Mesenteric fat pad (tissue), 1 donor: ENCODE data around the gene SORL1. TPM values are rescaled to one million over a fixed set of nuclear protein-coding genes. Genes with fewer than 3 reads are reported as not detected.

Experiments used
- DNase-seq: peaks from one replicate; pipeline ENCODE4 v3.0.0-alpha.2; 2020; ENCODE audit warnings: low spot score
- total RNA-seq: library from RNA; stranded (reverse); fragmentation: NEBNext Ultra II Directional; extraction: Animal tissue kit (Norgen Biotek cat#: 25700); gene quantifications from one replicate; pipeline ENCODE4 v1.2.1, GENCODE V29; 2021
- donor health status: DM: yes; HTN: yes; CAD: no.

Gene SORL1
- total RNA-seq, 1 donor from 2014 or later: 31.8 TPM

GRCh38 chr11:121586750-121587149, 134.6 kb downstream of the SORL1 start:
- DNase-seq: no peak

- DNase-seq: no peak
Measured at GRCh38 chr11:121587182-121587581, 135.1 kb downstream of the SORL1 start.

- DNase-seq: no peak
Measured at GRCh38 chr11:121588747-121589146, 136.6 kb downstream of the SORL1 start.

- DNase-seq: no peak
Measured at GRCh38 chr11:121589946-121590537, 137.9 kb downstream of the SORL1 start.

- no peak for DNase-seq
Measured at GRCh38 chr11:121590772-121591404, 138.8 kb downstream of the SORL1 start.

GRCh38 chr11:121591405-121592033, 139.4 kb downstream of the SORL1 start:
- DNase-seq: no peak

- no peak for DNase-seq
Measured at GRCh38 chr11:121592708-121593107, 140.6 kb downstream of the SORL1 start.

- DNase-seq: no peak
Measured at GRCh38 chr11:121595717-121596161, 143.6 kb downstream of the SORL1 start.

- DNase-seq: no peak
Measured at GRCh38 chr11:121596195-121597155, 144.4 kb downstream of the SORL1 start.

GRCh38 chr11:121603316-121603715, 151.2 kb downstream of the SORL1 start:
- no peak for DNase-seq

- DNase-seq: no peak
Measured at GRCh38 chr11:121604152-121604551, 152.0 kb downstream of the SORL1 start.

GRCh38 chr11:121606354-121606753, 154.2 kb downstream of the SORL1 start:
- no peak for DNase-seq

GRCh38 chr11:121607341-121607740, 155.2 kb downstream of the SORL1 start:
- no peak for DNase-seq

GRCh38 chr11:121608545-121609098, 156.5 kb downstream of the SORL1 start:
- DNase-seq: no peak

GRCh38 chr11:121610706-121611105, 158.6 kb downstream of the SORL1 start:
- no peak for DNase-seq

- no peak for DNase-seq
Measured at GRCh38 chr11:121611242-121611641, 159.1 kb downstream of the SORL1 start.

- no peak for DNase-seq
Measured at GRCh38 chr11:121613724-121614123, 161.6 kb downstream of the SORL1 start.

- DNase-seq: no peak
Measured at GRCh38 chr11:121614636-121615240, 162.6 kb downstream of the SORL1 start.

GRCh38 chr11:121615501-121615900, 163.4 kb downstream of the SORL1 start:
- DNase-seq: no peak

GRCh38 chr11:121618516-121618915, 166.4 kb downstream of the SORL1 start:
- no peak for DNase-seq
